ENCODE data around the gene NTM. TPM values are rescaled to one million over a fixed set of nuclear protein-coding genes. Genes with fewer than 3 reads are reported as not detected.
A peak's percentile ranks its signal among the peaks of the same experiment; 100 is the strongest.

Gene NTM
- polyA plus RNA-seq, 1 donor from 2014 or later: not detected

GRCh38 chr11:132118661-132119060, 748.2 kb downstream of the NTM start:
- Mint-ChIP-seq H3K4me3 (no peak overlapping the region), H3K27me3 (no peaks in the 10 kb centered on the region), H3K9me3 (peaks cover 0 to 2% (median 0%) of the 10 kb centered on the region in 3 donors)

GRCh38 chr11:132119573-132119972, 749.2 kb downstream of the NTM start:
- Mint-ChIP-seq H3K36me3 (no peaks in the 10 kb centered on the region), H3K4me3 (no peak overlapping the region), H3K9me3 (peaks cover 0 to 2% (median 0%) of the 10 kb centered on the region in 3 donors), H3K27ac (no peak overlapping the region), H3K4me1 (no peaks in the 10 kb centered on the region), H3K27me3 (peaks cover 1% of the 10 kb centered on the region)

More at GRCh38 chr11:132118661-132119060, 748.2 kb downstream of the NTM start:
- Mint-ChIP-seq H3K27ac (no peak overlapping the region), H3K4me1 (no peaks in the 10 kb centered on the region), H3K36me3 (no peaks in the 10 kb centered on the region)

- no peaks in the 10 kb centered on the region for H3K4me1 Mint-ChIP-seq
- no peaks in the 10 kb centered on the region for H3K36me3 Mint-ChIP-seq
- H3K9me3 Mint-ChIP-seq: no peaks in the 10 kb centered on the region
- H3K27ac Mint-ChIP-seq: no peak overlapping the region
- no peak overlapping the region for H3K4me3 Mint-ChIP-seq
- H3K27me3 Mint-ChIP-seq: peaks cover 1% of the 10 kb centered on the region
Measured at GRCh38 chr11:132122735-132123134, 752.3 kb downstream of the NTM start.

DNA sequence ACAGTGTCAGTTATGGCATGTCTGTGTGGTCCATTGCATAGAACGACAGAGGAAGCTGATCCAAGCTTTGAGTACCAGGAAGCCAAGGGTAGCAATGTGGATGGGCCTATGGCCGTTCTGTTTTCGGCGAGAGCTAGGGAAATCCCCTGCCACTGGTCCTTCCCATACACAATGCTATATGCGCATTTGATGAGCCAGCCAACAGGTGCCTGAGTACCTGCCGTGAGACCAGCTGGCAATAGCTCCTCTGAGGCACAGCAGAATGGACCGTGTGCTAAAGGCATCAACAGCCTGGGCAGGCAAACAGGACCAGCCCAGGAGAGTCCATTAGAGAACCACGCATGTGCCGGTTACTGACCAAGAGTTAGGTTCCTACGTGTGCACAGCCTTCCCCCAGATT, 753.0 kb downstream of the NTM start:
- no peak overlapping the region for H3K27ac Mint-ChIP-seq

GRCh38 chr11:132123854-132124835, 753.7 kb downstream of the NTM start:
- peak overlapping the region; percentile 43 to 83 (median 63) for H3K4me3 Mint-ChIP-seq
- H3K9me3 Mint-ChIP-seq: no peaks in the 10 kb centered on the region

More for the DNA sequence above, 753.0 kb downstream of the NTM start:
- Mint-ChIP-seq H3K4me3 (peak overlapping the region; percentile 43 to 79 (median 55)), H3K9me3 (no peaks in the 10 kb centered on the region), H3K27me3 (peaks cover 1% of the 10 kb centered on the region), H3K4me1 (no peaks in the 10 kb centered on the region), H3K36me3 (no peaks in the 10 kb centered on the region)

GRCh38 chr11:132125988-132126871, 755.8 kb downstream of the NTM start:
- H3K27ac Mint-ChIP-seq: no peak overlapping the region
- H3K36me3 Mint-ChIP-seq: no peaks in the 10 kb centered on the region
- no peaks in the 10 kb centered on the region for H3K9me3 Mint-ChIP-seq
- H3K27me3 Mint-ChIP-seq: peaks cover 1% of the 10 kb centered on the region
- peaks cover 0 to 3% (median 0%) of the 10 kb centered on the region in 3 donors for H3K4me1 Mint-ChIP-seq
- no peak overlapping the region for H3K4me3 Mint-ChIP-seq

More at GRCh38 chr11:132123854-132124835, 753.7 kb downstream of the NTM start:
- no peaks in the 10 kb centered on the region for H3K36me3 Mint-ChIP-seq
- H3K27me3 Mint-ChIP-seq: peaks cover 1% of the 10 kb centered on the region
- no peak overlapping the region for H3K27ac Mint-ChIP-seq
- no peaks in the 10 kb centered on the region for H3K4me1 Mint-ChIP-seq

- Mint-ChIP-seq H3K9me3 (no peaks in the 10 kb centered on the region), H3K36me3 (no peaks in the 10 kb centered on the region), H3K4me3 (peak overlapping the region in 1 of 4 donors; percentile 24), H3K4me1 (peaks cover 0 to 3% (median 0%) of the 10 kb centered on the region in 3 donors), H3K27me3 (peaks cover 1% of the 10 kb centered on the region), H3K27ac (no peak overlapping the region)
Measured at GRCh38 chr11:132126973-132127899, 756.8 kb downstream of the NTM start.

DNA sequence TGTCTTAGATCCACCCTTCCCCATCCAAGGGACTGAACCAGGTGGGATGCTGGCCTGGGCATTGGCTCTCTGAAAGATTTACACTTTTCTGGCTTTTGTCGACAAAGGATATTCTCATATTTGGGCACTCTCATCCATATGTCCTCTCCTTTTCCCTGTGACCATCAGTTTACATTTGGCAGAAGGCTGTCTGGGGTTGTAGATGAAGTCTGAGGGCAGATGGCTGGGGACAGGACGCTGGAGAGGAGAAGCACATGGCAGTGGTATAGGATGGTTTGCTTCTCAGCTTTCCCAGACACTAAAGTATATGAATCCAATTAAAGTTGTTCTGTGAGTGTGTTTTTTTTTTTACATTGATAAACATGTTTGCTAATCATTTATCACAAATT, 757.5 kb downstream of the NTM start:
- Mint-ChIP-seq H3K36me3 (no peaks in the 10 kb centered on the region), H3K9me3 (no peaks in the 10 kb centered on the region), H3K4me1 (peaks cover 0 to 3% (median 0%) of the 10 kb centered on the region in 3 donors), H3K27me3 (peaks cover 1% of the 10 kb centered on the region), H3K4me3 (peak overlapping the region in 1 of 4 donors; percentile 24), H3K27ac (no peak overlapping the region)

GRCh38 chr11:132131047-132131446, 760.6 kb downstream of the NTM start:
- Mint-ChIP-seq H3K4me3 (no peak overlapping the region), H3K27me3 (no peaks in the 10 kb centered on the region), H3K36me3 (no peaks in the 10 kb centered on the region), H3K9me3 (peaks cover 0 to 2% (median 0%) of the 10 kb centered on the region in 3 donors), H3K27ac (no peak overlapping the region), H3K4me1 (peaks cover 0 to 3% (median 0%) of the 10 kb centered on the region in 3 donors)

DNA sequence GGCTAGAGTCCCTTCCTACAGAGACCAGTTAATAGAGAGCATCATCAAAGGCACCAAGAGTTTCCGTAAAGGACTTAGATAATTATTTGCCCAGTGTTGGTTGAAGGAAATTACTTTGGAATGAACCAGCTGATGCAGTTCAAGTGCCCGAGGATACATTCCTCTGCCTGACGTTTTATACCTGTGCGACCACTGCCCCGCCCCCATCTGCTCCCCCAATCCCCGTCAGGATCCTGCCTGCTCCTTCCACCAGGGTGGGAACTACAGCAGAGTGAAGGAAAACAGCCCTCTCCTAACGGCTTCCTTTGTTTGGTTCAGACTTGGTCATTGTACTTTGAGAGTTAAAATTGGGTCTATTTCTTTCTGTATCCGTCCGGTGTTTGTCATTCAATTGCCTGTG, 761.5 kb downstream of the NTM start:
- peaks cover 0 to 2% (median 0%) of the 10 kb centered on the region in 3 donors for H3K9me3 Mint-ChIP-seq
- peaks cover 0 to 3% (median 0%) of the 10 kb centered on the region in 3 donors for H3K4me1 Mint-ChIP-seq
- no peak overlapping the region for H3K27ac Mint-ChIP-seq
- H3K4me3 Mint-ChIP-seq: no peak overlapping the region
- no peaks in the 10 kb centered on the region for H3K36me3 Mint-ChIP-seq
- H3K27me3 Mint-ChIP-seq: no peaks in the 10 kb centered on the region

GRCh38 chr11:132134322-132134721, 763.9 kb downstream of the NTM start:
- no peaks in the 10 kb centered on the region for H3K36me3 Mint-ChIP-seq

GRCh38 chr11:132137289-132137980, 767.0 kb downstream of the NTM start:
- Mint-ChIP-seq H3K27me3 (no peaks in the 10 kb centered on the region), H3K4me1 (no peaks in the 10 kb centered on the region), H3K36me3 (no peaks in the 10 kb centered on the region), H3K9me3 (peaks cover 0 to 2% (median 2%) of the 10 kb centered on the region in 3 donors), H3K27ac (no peak overlapping the region), H3K4me3 (no peak overlapping the region)

More at GRCh38 chr11:132134322-132134721, 763.9 kb downstream of the NTM start:
- Mint-ChIP-seq H3K27me3 (no peaks in the 10 kb centered on the region), H3K4me3 (no peak overlapping the region), H3K27ac (no peak overlapping the region), H3K9me3 (peaks cover 0 to 2% (median 2%) of the 10 kb centered on the region in 3 donors), H3K4me1 (peaks cover 0 to 3% (median 0%) of the 10 kb centered on the region in 3 donors)

GRCh38 chr11:132137981-132138313, 767.5 kb downstream of the NTM start:
- Mint-ChIP-seq H3K9me3 (peaks cover 0 to 2% (median 2%) of the 10 kb centered on the region in 3 donors), H3K4me3 (no peak overlapping the region), H3K4me1 (no peaks in the 10 kb centered on the region), H3K27ac (no peak overlapping the region), H3K27me3 (no peaks in the 10 kb centered on the region), H3K36me3 (no peaks in the 10 kb centered on the region)

Measured in IgD-negative memory B cell (primary cell).